Measurements from ENCODE around the gene C16orf95.

- no peak for TF ChIP-seq POLR2AphosphoS5 (IDR thresholded peaks at IDR 0.05; ENCODE audit: low read depth, low read length)
- TF ChIP-seq CTCF (IDR thresholded peaks at IDR 0.05) = no peak
- TF ChIP-seq TCF7L2 (IDR thresholded peaks at IDR 0.05; ENCODE audit: low read depth, low read length) = no peak
These were observed 10.7 kb downstream of the C16orf95 start for GRCh38 chr16:87306516-87306915.
